Activated CD4-positive, CD25-positive, alpha-beta regulatory T cell treated with anti-CD3 and anti-CD28 coated beads, Interleukin-2, amount 50 U/mL, for 24 hours (primary cell): ENCODE data around the gene CD1E.
"Not testable (repeated sequence)": the region's sequence is repeated elsewhere in the genome, so short reads cannot be mapped to it uniquely, and the experiment has no call there.

Experiments used
- ATAC-seq, 2 donors: fragments of 150-1000 bp; cut with Tn5 transposase; one replicate each; pipeline ENCODE4 v1.10.0; 2021; ENCODE audit warnings: mild to moderate bottlenecking in 1 of 2, moderate library complexity in 1 of 2

The CD1E gene

GRCh38 chr1:158366783-158367182, 13.1 kb downstream of the CD1E start:
- no peak for ATAC-seq

DNA sequence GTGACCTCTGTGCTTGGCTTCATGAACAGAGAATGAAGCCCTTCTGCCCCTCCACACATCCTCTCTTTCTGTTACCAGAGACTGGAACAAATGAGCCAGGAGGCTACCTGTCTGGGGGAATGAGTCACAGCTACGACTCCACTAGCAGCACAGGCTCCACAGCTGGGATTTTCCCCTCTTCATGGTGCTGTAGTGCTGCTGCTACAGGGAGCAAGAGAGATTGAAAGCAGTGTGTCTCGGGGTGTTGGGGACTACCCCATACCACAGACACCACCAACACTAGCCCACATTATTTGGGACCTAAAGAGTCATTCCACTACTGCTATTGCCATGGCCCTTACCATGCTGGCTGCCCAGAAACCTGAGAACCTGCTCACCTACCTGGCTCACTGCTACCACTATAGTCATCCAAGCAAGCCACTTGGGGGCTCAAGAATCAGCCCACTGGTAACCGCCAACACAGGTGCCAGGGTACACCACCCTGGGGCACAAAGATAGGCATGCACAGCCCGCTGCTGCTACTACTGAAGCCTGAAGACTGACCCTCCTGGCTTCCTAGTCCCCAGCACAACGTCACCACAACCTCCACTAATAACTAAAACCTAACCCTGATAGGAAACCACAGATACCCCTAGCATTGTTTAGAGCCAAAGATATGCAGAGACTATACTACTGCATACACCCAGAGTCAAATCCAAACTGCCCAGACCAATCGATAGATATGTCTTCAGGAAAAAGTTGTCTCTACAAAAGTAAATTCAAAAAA, 17.7 kb downstream of the CD1E start:
- ATAC-seq: peak; percentile 93 to 95

DNA sequence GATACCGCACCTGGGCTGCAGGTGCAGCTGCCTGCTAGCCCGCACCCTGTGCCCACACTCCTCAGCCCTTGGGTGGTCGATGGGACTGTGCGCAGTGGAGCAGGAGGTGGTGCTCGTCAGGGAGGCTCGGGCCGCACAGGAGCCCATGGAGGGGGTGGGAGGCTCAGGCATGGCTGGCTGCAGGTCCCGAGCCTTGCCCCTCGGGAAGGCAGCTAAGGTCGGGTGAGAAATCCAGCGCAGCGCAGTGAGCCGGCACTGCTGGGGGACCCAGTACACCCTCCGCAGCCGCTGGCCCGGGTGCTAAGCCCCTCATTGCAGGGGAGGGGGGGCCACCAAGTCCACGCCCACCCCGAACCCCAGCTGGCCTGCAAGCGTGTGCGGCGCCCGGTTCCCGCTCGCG, 20.4 kb downstream of the CD1E start:
- not testable (repeated sequence) for ATAC-seq

- ATAC-seq: no peak
Observed at GRCh38 chr1:158374860-158375259, 21.2 kb downstream of the CD1E start.

DNA sequence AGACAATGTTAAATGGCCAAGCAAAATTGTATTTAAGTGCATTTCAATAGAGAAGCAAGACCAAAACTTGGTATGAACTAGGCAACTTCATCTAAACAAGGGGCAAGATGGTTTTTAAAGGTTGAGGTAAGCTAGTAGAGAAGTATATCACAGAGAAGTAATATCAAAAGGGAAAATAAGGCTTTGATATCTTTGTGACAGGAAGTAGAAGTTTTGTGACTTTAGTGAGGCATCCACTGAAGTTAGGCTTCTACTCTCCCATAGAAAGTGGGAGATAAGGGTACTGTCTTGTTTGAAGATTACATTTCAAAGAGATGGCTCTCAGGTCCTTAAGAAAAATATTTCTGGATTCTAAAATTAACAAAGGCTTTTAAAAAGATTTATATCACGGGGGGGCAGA, 36.6 kb downstream of the CD1E start:
- ATAC-seq: no peak

- no peak for ATAC-seq
Observed at GRCh38 chr1:158391099-158391498, 37.4 kb downstream of the CD1E start.

- no peak for ATAC-seq
Observed at GRCh38 chr1:158393476-158393875, 39.8 kb downstream of the CD1E start.

GRCh38 chr1:158396646-158397045, 43.0 kb downstream of the CD1E start:
- no peak for ATAC-seq

DNA sequence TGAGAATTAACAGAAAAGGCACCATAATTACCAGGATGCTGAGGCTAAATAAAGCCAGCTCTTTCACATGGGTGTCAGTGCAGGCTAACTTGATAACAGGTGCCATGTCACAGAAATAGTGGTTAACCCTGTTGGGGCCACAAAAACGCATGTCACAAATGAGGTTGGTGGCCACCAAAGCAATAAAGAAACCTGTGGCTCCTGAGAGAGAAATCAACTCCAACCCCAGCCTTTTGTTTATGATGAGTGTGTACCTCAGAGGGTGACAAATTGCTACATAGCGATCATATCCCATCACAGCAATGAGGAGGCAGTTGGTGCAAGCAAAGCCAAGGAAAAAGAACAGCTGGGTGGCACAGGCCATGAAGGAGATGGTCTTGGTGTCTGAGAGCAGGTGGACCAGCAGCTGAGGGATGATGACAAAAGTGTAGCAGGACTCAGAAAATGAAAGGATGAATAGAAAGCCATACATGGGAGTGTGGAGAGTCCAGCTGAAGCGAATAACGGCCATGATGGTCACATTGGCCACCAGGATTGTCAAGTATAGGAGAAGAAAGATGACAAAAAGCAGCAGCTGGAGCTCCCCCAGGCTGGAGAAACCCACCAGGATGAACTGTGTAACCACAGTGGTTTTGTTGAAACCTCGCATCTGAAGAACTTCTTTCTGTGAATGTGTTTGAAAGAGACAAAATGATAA, 45.3 kb downstream of the CD1E start, which contains the start of gene OR10T2:
OR10T2 (minus strand) TSS at position 649 of the 697 bp plus-strand sequence; CDS start at position 649, 0 bp downstream.
- ATAC-seq: peak in 1 of 2 donors; percentile 9

GRCh38 chr1:158400871-158401270, 47.2 kb downstream of the CD1E start:
- no peak for ATAC-seq

DNA sequence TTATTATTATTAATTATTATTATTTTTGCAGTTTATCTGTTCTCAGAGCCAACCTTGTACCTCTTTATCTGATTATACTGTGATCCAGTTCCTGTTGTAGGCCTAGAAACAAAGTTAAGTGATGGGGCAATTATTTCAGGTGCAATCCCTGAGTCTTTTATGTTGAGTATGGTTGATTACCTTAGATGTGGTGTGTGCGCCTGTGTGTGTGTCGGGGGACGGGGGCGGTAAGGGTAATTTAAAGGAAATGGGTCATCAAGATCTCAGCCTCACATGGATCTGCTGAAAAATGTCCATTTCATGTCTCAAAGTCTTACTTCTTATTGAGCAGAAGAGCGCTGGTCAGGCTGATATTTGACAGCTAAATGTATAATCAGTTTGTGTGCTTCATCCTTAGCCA, 53.4 kb downstream of the CD1E start:
- no peak for ATAC-seq
